Neural cell (in vitro differentiated cells): ENCODE results near the gene GCNT2. TPM values are rescaled to one million over a fixed set of nuclear protein-coding genes. Genes with fewer than 3 reads are reported as not detected.

Experiments
- H2AFZ ChIP-seq: fragments of 200-600, 300-800 bp; sonication (generic), shearing (Covaris generic); 2 replicates; pipeline ENCODE4 v1.6.0; 2014; ENCODE audit warnings: low read depth, mild to moderate bottlenecking, antibody characterized with exemption, low read length, moderate library complexity
- H3F3A ChIP-seq: fragments of 200-600 bp; shearing (Covaris generic); 2 replicates; pipeline ENCODE4 v1.6.1; 2016; ENCODE audit warnings: mild to moderate bottlenecking, moderate library complexity, mixed read lengths, antibody characterized with exemption, low read length; ENCODE audit not compliant: insufficient read depth, poor library complexity, severe bottlenecking
- H3K27ac ChIP-seq: fragments of 200-600, 300-800 bp; sonication (generic), shearing (Covaris generic); 2 replicates; pipeline ENCODE4 v1.5.1; 2014; ENCODE audit warnings: mild to moderate bottlenecking, low read length, moderate library complexity
- H3K27me3 ChIP-seq: fragments of 300-800, 200-600 bp; sonication (generic), shearing (Covaris generic); 2 replicates; pipeline ENCODE4 v1.6.0; 2014; ENCODE audit warnings: mild to moderate bottlenecking, low read depth, low read length, moderate library complexity; ENCODE audit not compliant: insufficient read depth
- H3K36me3 ChIP-seq: fragments of 300-800, 200-600 bp; sonication (generic), shearing (Covaris generic); 2 replicates; pipeline ENCODE4 v1.5.1; 2014; ENCODE audit warnings: mild to moderate bottlenecking, antibody characterized with exemption, low read length, moderate library complexity; ENCODE audit not compliant: insufficient read depth
- H3K4me2 ChIP-seq: fragments of 300-800, 200-600 bp; sonication (generic), shearing (Covaris generic); 2 replicates; pipeline ENCODE4 v1.6.0; 2014; ENCODE audit warnings: mild to moderate bottlenecking, low read length
- H3K4me3 ChIP-seq: fragments of 300-800, 200-600 bp; sonication (generic), shearing (Covaris generic); 2 replicates; pipeline ENCODE4 v1.5.1; 2014; ENCODE audit warnings: mild to moderate bottlenecking, low read length, moderate library complexity
- H3K79me2 ChIP-seq: fragments of 200-600 bp; shearing (Covaris generic); replicated peaks from 2 replicates; pipeline ENCODE4 v1.6.0; 2014; ENCODE audit warnings: mild to moderate bottlenecking, low read length, moderate library complexity; ENCODE audit not compliant: insufficient read depth
- H3K9ac ChIP-seq: fragments of 300-800, 200-600 bp; sonication (generic), shearing (Covaris generic); 2 replicates; pipeline ENCODE4 v1.6.1; 2016; ENCODE audit warnings: mild to moderate bottlenecking, low read length, mixed read lengths
- H3K9me2 ChIP-seq: fragments of 200-600 bp; shearing (Covaris generic); 2 replicates; pipeline ENCODE4 v1.6.1; 2016; ENCODE audit warnings: mild to moderate bottlenecking, low read length, mixed read lengths; ENCODE audit not compliant: insufficient read depth
- H3K9me3 ChIP-seq: fragments of 200-600, 300-800 bp; sonication (generic), shearing (Covaris generic); 2 replicates; pipeline ENCODE4 v1.6.1; 2016; ENCODE audit warnings: mild to moderate bottlenecking, mixed run types, low read length, moderate library complexity, mixed read lengths
- H4K20me1 ChIP-seq: fragments of 200-600 bp; shearing (Covaris generic); 2 replicates; pipeline ENCODE4 v1.6.1; 2016; ENCODE audit warnings: mild to moderate bottlenecking, mixed run types; ENCODE audit not compliant: insufficient read depth
- EP300 ChIP-seq: fragments of 450-650 bp; conservative IDR thresholded peaks from 2 replicates; pipeline ENCODE4 v1.6.1; 2014; ENCODE audit warnings: antibody characterized with exemption, mild to moderate bottlenecking, moderate library complexity; ENCODE audit not compliant: poor library complexity, severe bottlenecking
- EZH2 ChIP-seq: fragments of 200-600, 300-800 bp; shearing (Covaris generic), sonication (generic); IDR thresholded peaks from 2 replicates; pipeline ENCODE4 v1.6.1; 2014; ENCODE audit warnings: antibody characterized with exemption, low read length, borderline replicate concordance, mild to moderate bottlenecking; ENCODE audit not compliant: insufficient read depth, poor library complexity, severe bottlenecking
- MXI1 ChIP-seq: fragments of 450-650 bp; conservative IDR thresholded peaks from 2 replicates; pipeline ENCODE4 v1.6.1; 2014; ENCODE audit warnings: antibody characterized with exemption, mild to moderate bottlenecking; ENCODE audit not compliant: poor library complexity, severe bottlenecking
- POLR2AphosphoS5 ChIP-seq: IDR thresholded peaks from 2 replicates; pipeline ENCODE4 v1.6.1; 2012
- RAD21 ChIP-seq: fragments of 450-650 bp; conservative IDR thresholded peaks from 2 replicates; pipeline ENCODE4 v1.6.1; 2014; ENCODE audit warnings: antibody characterized with exemption, mild to moderate bottlenecking, moderate library complexity
- SMC3 ChIP-seq: fragments of 450-650 bp; conservative IDR thresholded peaks from 2 replicates; pipeline ENCODE4 v1.6.1; 2014; ENCODE audit warnings: antibody characterized with exemption, mild to moderate bottlenecking, moderate library complexity; ENCODE audit not compliant: poor library complexity
- TAF1 ChIP-seq: IDR thresholded peaks from 2 replicates; pipeline ENCODE4 v1.6.1; 2012; ENCODE audit warnings: low read depth
- polyA plus RNA-seq: library from polyadenylated mRNA; depleted of rRNA; stranded (reverse); fragments of >200 nt; gene quantifications from 2 replicates; pipeline ENCODE4 v1.2.3, GENCODE V29; 2014
- TF ChIP-seq, protein P1 (sequence below): fragments of 450-650 bp; IDR thresholded peaks from 2 replicates; pipeline ENCODE4 v1.5.1; 2014; ENCODE audit warnings: antibody characterized with exemption, mild to moderate bottlenecking, moderate library complexity; ENCODE audit not compliant: poor library complexity, severe bottlenecking
- TF ChIP-seq, protein P2 (sequence below): IDR thresholded peaks from 2 replicates; pipeline ENCODE4 v1.6.1; 2012; ENCODE audit warnings: borderline replicate concordance

Gene GCNT2
- polyA plus RNA-seq, 1 donor from 2014 or later, result 9.4 TPM

DNA sequence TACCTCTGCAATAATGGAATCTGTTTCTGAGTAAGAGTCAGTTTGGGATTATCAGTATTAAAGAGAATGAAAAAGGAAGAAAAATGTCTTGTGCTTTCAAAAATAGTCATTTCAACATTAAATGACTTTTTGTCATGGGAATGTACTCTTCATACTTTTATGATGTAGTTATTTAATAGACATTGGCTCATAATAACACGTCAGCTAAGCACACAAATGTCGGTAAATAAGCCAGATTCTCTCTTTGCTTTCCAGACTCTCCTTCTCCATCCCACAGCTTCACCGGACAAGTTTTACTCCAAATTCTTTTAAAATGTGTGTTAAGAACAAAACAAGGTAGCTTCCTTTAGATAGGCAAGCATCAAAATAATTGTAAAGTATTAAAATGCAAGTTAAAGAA, 97.3 kb downstream of the GCNT2 start:
- Histone ChIP-seq H3K27me3 (no peaks in the 10 kb centered on the region), H3K79me2 (no peaks in the 10 kb centered on the region), H3K4me3 (no peak overlapping the region), H3K4me2 (no peak overlapping the region), H3K27ac (no peak overlapping the region), H3F3A (no peaks in the 10 kb centered on the region), H3K9me2 (no peaks in the 10 kb centered on the region), H3K9ac (no peak overlapping the region), H2AFZ (no peak overlapping the region), H3K9me3 (peaks cover 2% of the 10 kb centered on the region), H3K36me3 (peaks cover 8% of the 10 kb centered on the region), H4K20me1 (no peaks in the 10 kb centered on the region)
- no peak for TF ChIP-seq POLR2AphosphoS5
- no peak for TF ChIP-seq EZH2
- TF ChIP-seq SMC3, result no peak
- no peak for TF ChIP-seq RAD21

- Histone ChIP-seq H4K20me1 (no peaks in the 10 kb centered on the region), H3K27ac (no peak overlapping the region), H3K9me2 (no peaks in the 10 kb centered on the region), H3K4me2 (no peak overlapping the region), H3K4me3 (no peak overlapping the region), H3K9me3 (peaks cover 2% of the 10 kb centered on the region), H3K36me3 (peaks cover 8% of the 10 kb centered on the region), H3K9ac (no peak overlapping the region), H3K79me2 (no peaks in the 10 kb centered on the region), H3K27me3 (no peaks in the 10 kb centered on the region), H2AFZ (no peak overlapping the region), H3F3A (no peaks in the 10 kb centered on the region)
- TF ChIP-seq EZH2 (no peak), SMC3 (no peak)
- TF ChIP-seq, protein P1, sequence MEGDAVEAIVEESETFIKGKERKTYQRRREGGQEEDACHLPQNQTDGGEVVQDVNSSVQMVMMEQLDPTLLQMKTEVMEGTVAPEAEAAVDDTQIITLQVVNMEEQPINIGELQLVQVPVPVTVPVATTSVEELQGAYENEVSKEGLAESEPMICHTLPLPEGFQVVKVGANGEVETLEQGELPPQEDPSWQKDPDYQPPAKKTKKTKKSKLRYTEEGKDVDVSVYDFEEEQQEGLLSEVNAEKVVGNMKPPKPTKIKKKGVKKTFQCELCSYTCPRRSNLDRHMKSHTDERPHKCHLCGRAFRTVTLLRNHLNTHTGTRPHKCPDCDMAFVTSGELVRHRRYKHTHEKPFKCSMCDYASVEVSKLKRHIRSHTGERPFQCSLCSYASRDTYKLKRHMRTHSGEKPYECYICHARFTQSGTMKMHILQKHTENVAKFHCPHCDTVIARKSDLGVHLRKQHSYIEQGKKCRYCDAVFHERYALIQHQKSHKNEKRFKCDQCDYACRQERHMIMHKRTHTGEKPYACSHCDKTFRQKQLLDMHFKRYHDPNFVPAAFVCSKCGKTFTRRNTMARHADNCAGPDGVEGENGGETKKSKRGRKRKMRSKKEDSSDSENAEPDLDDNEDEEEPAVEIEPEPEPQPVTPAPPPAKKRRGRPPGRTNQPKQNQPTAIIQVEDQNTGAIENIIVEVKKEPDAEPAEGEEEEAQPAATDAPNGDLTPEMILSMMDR, result no peak
These were observed 100.1 kb downstream of the GCNT2 start for GRCh38 chr6:10621213-10621612.

GRCh38 chr6:10621847-10622246, 100.7 kb downstream of the GCNT2 start:
- Histone ChIP-seq H3K9me3 (peaks cover 2% of the 10 kb centered on the region), H3K36me3 (peaks cover 8% of the 10 kb centered on the region), H3K4me3 (no peak overlapping the region), H3K9ac (no peak overlapping the region), H2AFZ (no peak overlapping the region), H3F3A (no peaks in the 10 kb centered on the region), H4K20me1 (no peaks in the 10 kb centered on the region), H3K27me3 (no peaks in the 10 kb centered on the region), H3K27ac (no peak overlapping the region), H3K4me2 (no peak overlapping the region), H3K9me2 (no peaks in the 10 kb centered on the region), H3K79me2 (no peaks in the 10 kb centered on the region)
- TF ChIP-seq RAD21 (no peak), TAF1 (no peak), SMC3 (no peak), MXI1 (no peak), EZH2 (no peak), POLR2AphosphoS5 (no peak), EP300 (no peak)
- TF ChIP-seq, protein P1, result no peak
- TF ChIP-seq, protein P2, sequence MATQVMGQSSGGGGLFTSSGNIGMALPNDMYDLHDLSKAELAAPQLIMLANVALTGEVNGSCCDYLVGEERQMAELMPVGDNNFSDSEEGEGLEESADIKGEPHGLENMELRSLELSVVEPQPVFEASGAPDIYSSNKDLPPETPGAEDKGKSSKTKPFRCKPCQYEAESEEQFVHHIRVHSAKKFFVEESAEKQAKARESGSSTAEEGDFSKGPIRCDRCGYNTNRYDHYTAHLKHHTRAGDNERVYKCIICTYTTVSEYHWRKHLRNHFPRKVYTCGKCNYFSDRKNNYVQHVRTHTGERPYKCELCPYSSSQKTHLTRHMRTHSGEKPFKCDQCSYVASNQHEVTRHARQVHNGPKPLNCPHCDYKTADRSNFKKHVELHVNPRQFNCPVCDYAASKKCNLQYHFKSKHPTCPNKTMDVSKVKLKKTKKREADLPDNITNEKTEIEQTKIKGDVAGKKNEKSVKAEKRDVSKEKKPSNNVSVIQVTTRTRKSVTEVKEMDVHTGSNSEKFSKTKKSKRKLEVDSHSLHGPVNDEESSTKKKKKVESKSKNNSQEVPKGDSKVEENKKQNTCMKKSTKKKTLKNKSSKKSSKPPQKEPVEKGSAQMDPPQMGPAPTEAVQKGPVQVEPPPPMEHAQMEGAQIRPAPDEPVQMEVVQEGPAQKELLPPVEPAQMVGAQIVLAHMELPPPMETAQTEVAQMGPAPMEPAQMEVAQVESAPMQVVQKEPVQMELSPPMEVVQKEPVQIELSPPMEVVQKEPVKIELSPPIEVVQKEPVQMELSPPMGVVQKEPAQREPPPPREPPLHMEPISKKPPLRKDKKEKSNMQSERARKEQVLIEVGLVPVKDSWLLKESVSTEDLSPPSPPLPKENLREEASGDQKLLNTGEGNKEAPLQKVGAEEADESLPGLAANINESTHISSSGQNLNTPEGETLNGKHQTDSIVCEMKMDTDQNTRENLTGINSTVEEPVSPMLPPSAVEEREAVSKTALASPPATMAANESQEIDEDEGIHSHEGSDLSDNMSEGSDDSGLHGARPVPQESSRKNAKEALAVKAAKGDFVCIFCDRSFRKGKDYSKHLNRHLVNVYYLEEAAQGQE, result no peak
